Muscle layer of duodenum (tissue), 2 donors: ENCODE measurements around the gene DOCK10.
"Not testable (repeated sequence)": the region's sequence is repeated elsewhere in the genome, so short reads cannot be mapped to it uniquely, and the experiment has no call there.

Experiments used
- H3K27ac ChIP-seq: one replicate; pipeline ENCODE4 v1.7.0; 2013; ENCODE audit warnings: mild to moderate bottlenecking, low read length
- H3K27me3 ChIP-seq: one replicate; pipeline ENCODE4 v1.7.0; 2013; ENCODE audit warnings: low read depth, mild to moderate bottlenecking, control low read depth, low read length
- H3K36me3 ChIP-seq, 2 donors: one replicate each; pipeline ENCODE4 v1.7.0; 2013; ENCODE audit warnings: low read length in 2 of 2, control low read depth in 1 of 2, mild to moderate bottlenecking in 1 of 2; ENCODE audit not compliant: insufficient read depth in 2 of 2, control insufficient read depth in 1 of 2
- H3K4me1 ChIP-seq, 2 donors: one replicate each; pipeline ENCODE4 v1.7.0; 2013; ENCODE audit warnings: low read length in 2 of 2, mild to moderate bottlenecking in 2 of 2, control low read depth in 1 of 2, moderate library complexity in 1 of 2; ENCODE audit not compliant: insufficient read depth in 2 of 2, control insufficient read depth in 1 of 2
- H3K4me3 ChIP-seq, 2 donors: one replicate each; pipeline ENCODE4 v1.7.0; 2013; ENCODE audit warnings: low read length in 2 of 2, low read depth in 1 of 2, mild to moderate bottlenecking in 1 of 2
- H3K9me3 ChIP-seq, 2 donors: one replicate each; pipeline ENCODE4 v1.7.0; 2013; ENCODE audit warnings: low read length in 2 of 2, control low read depth in 1 of 2, mild to moderate bottlenecking in 1 of 2; ENCODE audit not compliant: control insufficient read depth in 1 of 2
- donor health status: healthy.

Gene DOCK10

GRCh38 chr2:225070811-225071210 is 28.5 kb upstream of the DOCK10 start:
- Histone ChIP-seq H3K4me1 (no peaks in the 10 kb centered on the region), H3K36me3 (no peaks in the 10 kb centered on the region), H3K9me3 (no peaks in the 10 kb centered on the region), H3K4me3 (no peak overlapping the region), H3K27me3 (no peaks in the 10 kb centered on the region), H3K27ac (no peak overlapping the region)

GRCh38 chr2:225069966-225070365 is 27.7 kb upstream of the DOCK10 start:
- Histone ChIP-seq H3K27me3 (no peaks in the 10 kb centered on the region), H3K36me3 (no peaks in the 10 kb centered on the region), H3K9me3 (no peaks in the 10 kb centered on the region), H3K4me1 (no peaks in the 10 kb centered on the region), H3K4me3 (no peak overlapping the region), H3K27ac (no peak overlapping the region)

GRCh38 chr2:225069477-225069876 is 27.2 kb upstream of the DOCK10 start:
- H3K4me3 ChIP-seq = no peak overlapping the region
- H3K4me1 ChIP-seq = no peaks in the 10 kb centered on the region
- no peaks in the 10 kb centered on the region for H3K36me3 ChIP-seq
- no peaks in the 10 kb centered on the region for H3K9me3 ChIP-seq
- H3K27me3 ChIP-seq = no peaks in the 10 kb centered on the region
- H3K27ac ChIP-seq = no peak overlapping the region

GRCh38 chr2:225065882-225066281 is 23.6 kb upstream of the DOCK10 start:
- Histone ChIP-seq H3K27ac (no peak overlapping the region), H3K9me3 (no peaks in the 10 kb centered on the region), H3K4me3 (no peak overlapping the region), H3K27me3 (no peaks in the 10 kb centered on the region), H3K36me3 (no peaks in the 10 kb centered on the region), H3K4me1 (no peaks in the 10 kb centered on the region)

- Histone ChIP-seq H3K27me3 (no peaks in the 10 kb centered on the region), H3K27ac (no peak overlapping the region), H3K9me3 (no peaks in the 10 kb centered on the region), H3K4me3 (no peak overlapping the region), H3K36me3 (no peaks in the 10 kb centered on the region), H3K4me1 (no peaks in the 10 kb centered on the region)
Observed at GRCh38 chr2:225064928-225065327, 22.7 kb upstream of the DOCK10 start.

- no peak overlapping the region for H3K27ac ChIP-seq
- H3K4me1 ChIP-seq = no peaks in the 10 kb centered on the region
- H3K4me3 ChIP-seq = no peak overlapping the region
- no peaks in the 10 kb centered on the region for H3K36me3 ChIP-seq
- H3K27me3 ChIP-seq = no peaks in the 10 kb centered on the region
- H3K9me3 ChIP-seq = peaks cover 0 to under 1% of the 10 kb centered on the region in 2 donors
Observed at GRCh38 chr2:225064362-225064761, 22.1 kb upstream of the DOCK10 start.

GRCh38 chr2:225056330-225057073 is 14.2 kb upstream of the DOCK10 start:
- H3K27ac ChIP-seq = no peak overlapping the region
- peaks cover 0 to 2% of the 10 kb centered on the region in 2 donors for H3K9me3 ChIP-seq
- H3K4me1 ChIP-seq = no peaks in the 10 kb centered on the region
- no peaks in the 10 kb centered on the region for H3K36me3 ChIP-seq
- no peaks in the 10 kb centered on the region for H3K27me3 ChIP-seq
- H3K4me3 ChIP-seq = no peak overlapping the region

- Histone ChIP-seq H3K4me1 (no peaks in the 10 kb centered on the region), H3K4me3 (no peak overlapping the region), H3K27ac (no peak overlapping the region), H3K36me3 (no peaks in the 10 kb centered on the region), H3K27me3 (no peaks in the 10 kb centered on the region), H3K9me3 (peaks cover 0 to 2% of the 10 kb centered on the region in 2 donors)
Observed at GRCh38 chr2:225055714-225056113, 13.4 kb upstream of the DOCK10 start.

- no peak overlapping the region for H3K27ac ChIP-seq
- no peaks in the 10 kb centered on the region for H3K4me1 ChIP-seq
- H3K36me3 ChIP-seq = no peaks in the 10 kb centered on the region
- H3K27me3 ChIP-seq = no peaks in the 10 kb centered on the region
- no peaks in the 10 kb centered on the region for H3K9me3 ChIP-seq
- H3K4me3 ChIP-seq = no peak overlapping the region
Observed at GRCh38 chr2:225052703-225053102, 10.4 kb upstream of the DOCK10 start.

GRCh38 chr2:225047502-225047901 is 5.2 kb upstream of the DOCK10 start:
- H3K4me3 ChIP-seq, H3K36me3 ChIP-seq, H3K9me3 ChIP-seq, H3K4me1 ChIP-seq, H3K27ac ChIP-seq, H3K27me3 ChIP-seq: not testable (repeated sequence)

GRCh38 chr2:225042800-225043167 is 516 bp upstream of the DOCK10 start:
- Histone ChIP-seq H3K9me3 (no peaks in the 10 kb centered on the region), H3K36me3 (no peaks in the 10 kb centered on the region), H3K4me1 (peaks cover 0 to 12% of the 10 kb centered on the region in 2 donors), H3K27me3 (peaks cover 3% of the 10 kb centered on the region), H3K4me3 (peak overlapping the region in 1 of 2 donors; percentile 80), H3K27ac (no peak overlapping the region)

- Histone ChIP-seq H3K27ac (no peak overlapping the region), H3K36me3 (no peaks in the 10 kb centered on the region), H3K27me3 (peaks cover 3% of the 10 kb centered on the region), H3K4me3 (peak overlapping the region; percentile 64 to 80), H3K9me3 (no peaks in the 10 kb centered on the region), H3K4me1 (peaks cover 0 to 12% of the 10 kb centered on the region in 2 donors)
Observed at GRCh38 chr2:225041207-225041850, 939 bp downstream of the DOCK10 start.
